Uterus (tissue), 2 donors: Measurements from ENCODE around the gene GCNT2.

Experiments used
- POLR2A ChIP-seq, 2 donors: fragments of 450-650 bp; IDR thresholded peaks; one replicate each; pipeline ENCODE4 v1.6.1; 2016; ENCODE audit warnings: antibody characterized with exemption in 2 of 2, mild to moderate bottlenecking in 1 of 2, moderate library complexity in 1 of 2
- TF ChIP-seq, protein P1 (sequence below), 4 experiments: fragments of 200-600 bp in 2 of 4; fragments of 450-650 bp in 2 of 4; sonication (generic) in 2 of 4; IDR thresholded peaks; one replicate each; pipeline ENCODE4 v1.5.1; 2016 to 2019; ENCODE audit warnings: antibody characterized with exemption in 4 of 4, mild to moderate bottlenecking in 2 of 4, moderate library complexity in 1 of 4

GRCh38 chr6:10485406-10485805 lies 35.7 kb upstream of the GCNT2 start:
- TF ChIP-seq, protein P1, sequence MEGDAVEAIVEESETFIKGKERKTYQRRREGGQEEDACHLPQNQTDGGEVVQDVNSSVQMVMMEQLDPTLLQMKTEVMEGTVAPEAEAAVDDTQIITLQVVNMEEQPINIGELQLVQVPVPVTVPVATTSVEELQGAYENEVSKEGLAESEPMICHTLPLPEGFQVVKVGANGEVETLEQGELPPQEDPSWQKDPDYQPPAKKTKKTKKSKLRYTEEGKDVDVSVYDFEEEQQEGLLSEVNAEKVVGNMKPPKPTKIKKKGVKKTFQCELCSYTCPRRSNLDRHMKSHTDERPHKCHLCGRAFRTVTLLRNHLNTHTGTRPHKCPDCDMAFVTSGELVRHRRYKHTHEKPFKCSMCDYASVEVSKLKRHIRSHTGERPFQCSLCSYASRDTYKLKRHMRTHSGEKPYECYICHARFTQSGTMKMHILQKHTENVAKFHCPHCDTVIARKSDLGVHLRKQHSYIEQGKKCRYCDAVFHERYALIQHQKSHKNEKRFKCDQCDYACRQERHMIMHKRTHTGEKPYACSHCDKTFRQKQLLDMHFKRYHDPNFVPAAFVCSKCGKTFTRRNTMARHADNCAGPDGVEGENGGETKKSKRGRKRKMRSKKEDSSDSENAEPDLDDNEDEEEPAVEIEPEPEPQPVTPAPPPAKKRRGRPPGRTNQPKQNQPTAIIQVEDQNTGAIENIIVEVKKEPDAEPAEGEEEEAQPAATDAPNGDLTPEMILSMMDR (IDR thresholded peaks at IDR 0.05), result no peak
- no peak for TF ChIP-seq POLR2A (IDR thresholded peaks at IDR 0.05)
